GM18498 (cell line): ENCODE results near the gene ARAP1.

Experiments used
- ATAC-seq: cut with Tn5 transposase; IDR thresholded peaks from one replicate; pipeline ENCODE4 v1.9.1; 2021; ENCODE audit warnings: mild to moderate bottlenecking, moderate library complexity; ENCODE audit not compliant: unreplicated experiment

Gene ARAP1

DNA sequence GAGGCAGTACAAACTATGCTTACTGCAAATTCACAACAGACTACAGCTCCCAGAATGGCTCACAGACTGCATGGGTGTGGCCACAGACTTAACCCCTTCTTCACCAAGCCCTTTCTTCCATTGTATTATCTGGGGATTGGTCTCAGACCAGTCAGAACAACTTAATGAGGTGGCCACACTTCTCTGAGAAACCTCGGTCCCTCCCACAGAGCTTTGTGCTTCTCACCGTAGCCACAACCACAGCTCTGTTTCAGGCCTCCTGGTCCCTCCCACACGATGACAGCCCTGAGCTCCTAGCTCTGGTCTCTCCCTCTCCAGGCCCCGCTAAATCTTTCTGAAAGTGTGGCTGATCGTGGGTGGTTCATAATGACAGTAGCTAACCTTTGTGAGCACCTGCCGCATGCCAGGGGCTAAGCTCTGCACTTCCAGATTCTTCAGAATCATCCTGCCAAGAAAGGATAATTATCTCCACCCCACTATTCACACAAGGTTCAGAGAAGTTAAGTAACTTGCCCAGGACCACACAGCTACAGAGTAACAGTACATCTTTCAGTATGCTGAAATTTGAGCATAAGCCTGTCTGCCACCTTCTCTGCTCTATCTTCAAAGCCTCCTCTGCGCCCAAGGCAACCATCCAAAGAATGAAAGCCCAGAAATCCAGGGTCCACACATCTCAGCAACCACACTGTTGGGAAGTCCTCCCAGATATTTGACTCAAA is 83.4 kb downstream of the ARAP1 start:
- peak; percentile 92 for ATAC-seq

DNA sequence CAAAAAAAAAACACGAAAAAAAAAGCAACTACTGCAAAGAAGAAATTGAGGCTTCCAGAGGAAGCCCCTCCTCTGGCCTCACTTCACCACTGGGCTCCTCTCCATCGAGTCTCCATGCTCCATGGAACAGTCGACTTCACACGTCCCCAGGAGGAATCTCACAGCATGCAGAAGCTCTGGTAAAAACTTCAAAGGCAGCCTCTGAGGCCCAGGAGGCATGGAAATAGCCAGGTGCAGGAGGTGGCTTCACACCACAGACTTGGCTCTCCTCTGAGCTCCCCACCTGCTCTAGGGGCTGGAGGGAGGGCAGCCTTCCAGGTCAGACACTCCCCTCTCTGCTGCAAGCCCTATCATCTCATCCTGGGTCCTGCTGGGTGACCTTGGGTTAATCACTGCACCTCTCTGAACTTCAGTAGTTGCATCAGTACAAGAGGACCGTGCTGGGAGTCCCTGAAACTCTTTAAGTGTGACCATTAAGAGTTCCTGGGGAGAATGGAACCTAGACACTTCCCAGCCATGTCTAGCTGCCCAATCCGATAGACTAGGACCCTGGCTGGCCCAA is 86.2 kb downstream of the ARAP1 start:
- no peak for ATAC-seq

- ATAC-seq, result no peak
Measured at GRCh38 chr11:72662036-72662435, 90.2 kb downstream of the ARAP1 start.

- ATAC-seq, result no peak
Measured at GRCh38 chr11:72661486-72661885, 90.7 kb downstream of the ARAP1 start.

DNA sequence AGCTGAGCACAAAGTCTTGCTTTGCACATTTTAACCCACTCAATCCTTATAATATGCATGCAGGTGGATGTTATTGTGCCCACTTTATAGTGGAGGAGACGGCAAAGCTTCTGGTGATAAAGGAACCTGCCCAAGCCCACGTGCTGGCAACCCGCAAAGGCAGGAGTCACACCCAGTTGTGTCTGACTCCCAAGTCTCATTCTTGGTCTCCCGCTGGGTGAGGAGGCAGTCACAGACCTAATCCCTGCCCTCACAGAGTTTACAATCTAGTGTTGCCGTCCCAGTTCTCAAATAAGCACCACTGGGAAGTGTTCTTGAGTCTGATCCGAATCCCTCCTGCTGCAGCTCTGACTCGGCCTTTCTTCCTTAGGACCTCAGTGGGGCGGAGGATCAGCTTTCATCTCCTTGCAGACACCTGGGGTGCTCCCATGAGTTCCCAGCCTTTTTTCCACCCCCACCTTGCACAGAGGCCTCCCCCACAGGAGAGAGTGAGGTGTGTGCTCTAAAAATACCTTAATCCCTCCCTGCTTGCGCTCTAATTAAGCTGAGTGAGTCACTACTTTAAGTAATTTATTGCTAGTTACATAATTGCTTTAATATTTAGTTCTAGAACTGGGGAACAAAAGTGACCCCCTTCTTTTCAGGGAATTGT is 93.1 kb downstream of the ARAP1 start:
- no peak for ATAC-seq

- ATAC-seq, result no peak
Measured at GRCh38 chr11:72657411-72658100, 94.7 kb downstream of the ARAP1 start.

- ATAC-seq, result no peak
Measured at GRCh38 chr11:72655896-72656464, 96.2 kb downstream of the ARAP1 start.

DNA sequence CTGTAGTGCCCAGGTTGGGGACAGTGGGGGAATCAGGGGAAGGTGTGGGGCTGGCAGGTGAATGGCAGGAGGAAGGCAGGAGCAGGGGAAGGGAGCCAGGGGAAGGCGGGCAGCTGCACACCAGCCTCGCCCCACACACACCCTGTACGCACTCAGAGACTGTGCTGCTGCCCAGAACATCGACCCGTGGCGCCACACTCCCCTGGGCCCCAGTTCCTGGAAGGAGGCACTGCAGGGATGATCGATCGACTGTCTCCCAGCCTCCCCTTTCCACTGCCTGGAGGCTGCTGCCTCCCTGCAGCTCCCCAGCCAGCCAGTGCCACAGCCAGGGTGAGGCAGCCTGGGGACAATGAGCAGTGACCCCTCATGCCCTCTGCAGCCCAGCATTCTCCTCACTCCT is 97.2 kb downstream of the ARAP1 start:
- ATAC-seq, result no peak

- ATAC-seq, result no peak
Measured at GRCh38 chr11:72653649-72654048, 98.6 kb downstream of the ARAP1 start.

- ATAC-seq, result no peak
Measured at GRCh38 chr11:72652873-72653630, 99.2 kb downstream of the ARAP1 start.

- no peak for ATAC-seq
Measured at GRCh38 chr11:72652133-72652532, 100.1 kb downstream of the ARAP1 start.

- no peak for ATAC-seq
Measured at GRCh38 chr11:72649215-72649976, 102.8 kb downstream of the ARAP1 start.

DNA sequence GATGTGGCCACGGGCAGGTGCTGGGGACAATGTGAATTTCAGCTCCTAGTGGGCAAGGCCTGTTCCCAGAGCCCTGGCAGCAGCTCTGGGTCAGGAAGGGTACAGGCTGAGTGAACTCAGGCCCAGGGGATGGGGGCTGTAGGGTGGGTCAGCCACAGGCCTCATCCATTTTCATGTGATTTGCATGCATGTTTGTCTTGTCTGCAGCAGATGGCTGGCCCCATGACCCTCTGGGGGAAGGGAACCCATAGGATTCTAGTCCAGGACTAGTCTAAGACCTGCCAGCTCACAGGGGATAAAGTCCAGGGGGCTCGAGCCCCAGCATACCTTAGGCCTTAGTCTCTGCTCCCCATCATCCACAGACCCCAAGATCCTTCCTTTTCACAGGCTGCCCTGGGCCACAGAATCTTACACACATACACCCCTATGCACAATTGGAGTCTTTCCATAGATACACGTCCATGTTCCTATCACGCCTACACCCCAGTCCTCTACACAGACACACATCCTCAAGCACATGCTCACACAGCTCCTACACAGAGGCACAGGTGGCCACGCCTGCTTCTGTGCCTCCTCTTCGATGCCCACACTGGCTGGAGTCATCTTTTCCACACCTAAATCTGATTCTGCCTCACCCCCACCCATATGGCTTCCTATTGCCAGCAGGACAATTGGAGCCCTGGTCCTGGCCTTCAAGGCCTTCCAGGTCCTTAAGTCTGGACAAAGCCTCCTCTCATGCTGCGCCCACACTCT is 103.6 kb downstream of the ARAP1 start:
- no peak for ATAC-seq

DNA sequence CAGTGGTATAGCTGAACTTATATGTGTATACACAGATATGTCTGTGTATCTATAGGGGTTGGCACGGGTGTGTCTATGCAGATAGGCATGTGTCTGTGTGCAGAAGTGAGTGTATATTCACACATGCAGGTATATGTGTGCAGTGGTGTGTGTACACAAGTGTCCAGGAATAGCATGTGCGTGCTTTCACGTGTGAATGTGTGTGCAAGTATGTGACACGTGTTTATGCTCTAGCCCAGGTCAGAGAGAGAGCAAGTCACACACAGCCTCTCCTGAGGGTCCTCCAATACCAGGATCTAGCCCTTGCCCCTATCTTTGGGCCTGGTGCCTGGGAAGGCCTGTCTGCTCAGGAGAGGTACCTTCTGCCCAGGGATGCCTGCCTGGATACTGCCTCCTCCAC is 104.3 kb downstream of the ARAP1 start:
- no peak for ATAC-seq

DNA sequence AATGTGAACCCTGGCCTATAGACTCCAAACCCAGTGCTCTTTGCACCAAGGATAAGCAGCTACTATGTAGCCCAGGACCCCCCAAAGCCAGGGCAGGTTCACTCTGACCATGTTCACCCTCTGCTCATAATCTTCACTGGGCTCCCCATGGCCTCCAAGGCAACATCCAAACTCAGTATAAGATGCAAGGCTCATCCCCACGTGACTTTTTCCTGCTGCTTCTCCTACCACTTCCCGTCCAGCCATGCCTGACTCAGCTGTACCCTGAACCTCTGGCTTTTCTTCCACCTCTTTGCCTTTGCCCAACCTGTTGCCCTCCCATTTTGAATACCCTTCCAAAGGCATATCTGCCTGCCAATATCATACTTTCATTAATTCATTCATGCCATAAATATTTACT is 105.7 kb downstream of the ARAP1 start:
- no peak for ATAC-seq

DNA sequence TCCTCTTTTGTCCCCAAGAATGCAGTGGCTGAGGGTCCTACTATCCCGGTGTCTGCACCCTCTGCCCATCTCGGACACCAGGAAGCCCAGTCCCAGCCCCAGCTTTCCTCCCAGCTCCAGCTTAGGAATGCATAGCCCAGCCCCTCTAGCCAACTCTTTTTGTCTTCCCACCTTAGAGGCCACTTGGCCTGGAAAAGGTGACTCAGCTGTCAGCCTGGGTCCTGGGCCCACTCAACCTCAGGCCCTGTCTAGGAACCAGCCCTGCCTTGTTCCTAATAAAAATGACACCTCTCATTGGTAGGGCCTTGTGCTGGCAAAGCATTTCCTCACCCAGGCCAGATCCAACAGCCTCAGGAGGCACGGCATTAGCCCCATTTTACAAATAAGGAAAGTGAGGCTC is 106.2 kb downstream of the ARAP1 start:
- no peak for ATAC-seq

GRCh38 chr11:72643547-72643946 is 108.7 kb downstream of the ARAP1 start:
- no peak for ATAC-seq

DNA sequence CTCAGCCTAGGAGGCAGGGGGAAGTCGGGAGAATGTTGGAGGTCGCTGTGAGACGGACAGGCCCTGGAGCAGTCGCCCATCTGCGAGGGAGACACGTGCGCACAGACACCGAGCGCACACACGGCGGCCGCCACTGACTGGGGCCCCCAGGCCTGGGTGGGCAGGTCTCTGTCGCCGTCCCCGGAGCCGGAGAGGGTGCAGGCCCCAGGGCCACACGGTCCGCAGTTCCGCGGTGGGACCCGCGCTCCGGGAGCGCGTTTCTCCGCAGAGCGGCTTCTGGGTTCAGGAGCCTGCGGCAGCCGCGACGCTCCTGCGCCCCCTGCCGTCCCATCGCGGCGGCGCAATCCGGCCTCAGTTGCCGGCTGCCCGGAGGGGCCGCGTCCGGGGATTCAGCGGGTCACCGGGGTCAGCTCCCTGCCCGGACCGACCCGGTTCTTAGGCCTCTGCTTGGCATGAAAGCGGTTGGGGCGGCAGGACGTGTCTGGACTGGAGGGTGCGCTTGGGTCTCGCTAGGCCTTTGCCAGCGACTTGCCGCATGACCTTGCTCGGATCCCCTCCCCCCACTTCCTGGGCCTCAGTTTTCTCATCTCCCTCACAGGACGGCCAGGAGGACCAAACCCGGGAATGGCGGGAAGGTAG is 109.2 kb downstream of the ARAP1 start:
- no peak for ATAC-seq
